Ishikawa (cell line): Measurements from ENCODE around the gene RAPGEF5.

ENCODE experiments used
- CREB1 ChIP-seq: IDR thresholded peaks from 2 replicates; pipeline ENCODE4 v1.6.1; 2012; ENCODE audit warnings: low read depth
- EGR1 ChIP-seq: IDR thresholded peaks from 2 replicates; pipeline ENCODE4 v1.6.1; 2012
- EP300 ChIP-seq: IDR thresholded peaks from 2 replicates; pipeline ENCODE4 v1.6.1; 2012; ENCODE audit warnings: borderline replicate concordance
- FOXM1 ChIP-seq: IDR thresholded peaks from 2 replicates; pipeline ENCODE4 v1.6.1; 2012; ENCODE audit warnings: low read depth, borderline replicate concordance
- MAX ChIP-seq: IDR thresholded peaks from 2 replicates; pipeline ENCODE4 v1.6.1; 2012
- RAD21 ChIP-seq: IDR thresholded peaks from 2 replicates; pipeline ENCODE4 v1.6.1; 2012; ENCODE audit warnings: low read depth
- REST ChIP-seq: IDR thresholded peaks from 2 replicates; pipeline ENCODE4 v1.6.1; 2012; ENCODE audit warnings: low read depth, mild to moderate bottlenecking
- TAF1 ChIP-seq: IDR thresholded peaks from 2 replicates; pipeline ENCODE4 v1.6.1; 2012; ENCODE audit warnings: low read depth, mild to moderate bottlenecking
- TCF12 ChIP-seq: IDR thresholded peaks from 2 replicates; pipeline ENCODE4 v1.6.1; 2012; ENCODE audit warnings: low read depth
- TEAD4 ChIP-seq: IDR thresholded peaks from 2 replicates; pipeline ENCODE4 v1.6.1; 2012
- USF1 ChIP-seq: IDR thresholded peaks from 2 replicates; pipeline ENCODE4 v1.6.1; 2012
- YY1 ChIP-seq: IDR thresholded peaks from 2 replicates; pipeline ENCODE4 v1.6.1; 2012; ENCODE audit warnings: low read depth
- ZBTB7A ChIP-seq: IDR thresholded peaks from 2 replicates; pipeline ENCODE4 v1.6.1; 2012; ENCODE audit warnings: low read depth

- TF ChIP-seq EP300 (no peak), TAF1 (no peak), RAD21 (no peak), TCF12 (no peak), EGR1 (no peak), MAX (no peak), YY1 (no peak), CREB1 (no peak), TEAD4 (no peak), REST (no peak), FOXM1 (no peak), ZBTB7A (no peak), USF1 (no peak)
Observed at GRCh38 chr7:22343071-22343470, 13.9 kb downstream of the RAPGEF5 start.
